ENCODE data around the gene PODN. TPM values are rescaled to one million over a fixed set of nuclear protein-coding genes. Genes with fewer than 3 reads are reported as not detected.
A peak's percentile ranks its signal among the peaks of the same experiment; 100 is the strongest.

PODN gene
- total and polyA plus RNA-seq, 2 of the 4 experiments (the other 2 are of a cell fraction): 0.54 to 6.2 TPM

DNA sequence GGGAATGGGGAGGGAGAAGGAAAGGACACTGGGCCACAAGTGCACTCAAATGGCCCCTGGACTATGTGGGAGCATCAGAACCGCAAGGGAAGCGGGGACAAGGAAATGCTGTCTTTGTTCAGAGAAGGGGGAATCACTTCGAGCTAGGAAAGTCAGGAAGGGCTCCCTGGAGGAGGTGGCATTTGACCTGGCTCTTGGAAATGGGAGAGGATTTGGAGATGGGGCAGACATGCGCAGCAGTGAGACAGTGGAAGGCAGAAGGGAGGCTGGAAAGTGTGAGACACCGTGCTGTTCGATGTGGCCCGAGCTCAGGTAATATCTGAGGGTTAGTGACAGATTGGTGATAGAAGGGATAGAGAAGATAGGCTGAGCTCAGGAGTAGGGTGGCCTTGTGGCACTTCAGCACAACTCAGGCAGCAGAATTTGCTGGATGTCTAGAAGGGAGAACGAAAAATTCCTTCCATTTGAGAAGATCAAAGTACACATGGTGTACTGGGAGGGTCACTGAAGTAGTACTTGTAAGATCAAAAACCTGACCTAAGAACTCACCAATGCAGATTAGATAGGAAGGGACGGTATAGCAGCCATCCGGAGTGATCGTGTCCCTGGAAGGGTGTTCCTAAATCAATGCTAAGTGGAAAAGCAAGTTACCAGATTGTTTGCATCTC is 55.1 kb downstream of the PODN start:
- in situ Hi-C loops (cut with MboI; ENCODE audit: low sequenced_read_pairs): no loop called here
- peak overlapping the region; percentile 29 for H3K18ac ChIP-seq (ENCODE audit: low read depth, low read length)
- no peaks in the 10 kb centered on the region for H3K79me1 ChIP-seq (ENCODE audit: low read depth in 1 of 2, low read length in 2 of 2)
- no peak for ATAC-seq (ENCODE audit: low read depth)
- H2BK5ac ChIP-seq (ENCODE audit: low read depth, low read length, poor library complexity, severe bottlenecking): peak overlapping the region; percentile 80
- intact Hi-C loops (cut with micrococcal nuclease): no loop called here
- POLR2A ChIA-PET (ENCODE audit: unreplicated experiment): no interaction called here
- peak overlapping the region; percentile 99 for H2BK120ac ChIP-seq (ENCODE audit: low read depth, low read length)
- H4K5ac ChIP-seq (ENCODE audit: low read depth, low read length): peak overlapping the region; percentile 60
- H3K23ac ChIP-seq (ENCODE audit: low read depth, low read length): peak overlapping the region; percentile 45; the same call in 1 of the 2 replicates
- BruUV-seq (replicated peaks): no TSS peak
- H3K9ac ChIP-seq (ENCODE audit: low read depth, low read length): no peak overlapping the region
- peaks cover 24% of the 10 kb centered on the region for H3K4me1 ChIP-seq (ENCODE audit: control insufficient read depth, insufficient read depth, low read length)
- peaks cover 37% of the 10 kb centered on the region for H3K9me1 ChIP-seq (ENCODE audit: insufficient read depth, low read length)
- no peaks in the 10 kb centered on the region for H4K20me1 ChIP-seq (ENCODE audit: insufficient read depth, low read length)
- peak overlapping the region; percentile 60 for H2AK9ac ChIP-seq (replicated peaks; ENCODE audit: low read depth, low read length, poor library complexity)
- peak overlapping the region; percentile 99 for H2BK20ac ChIP-seq (ENCODE audit: low read depth, low read length)
- no peak overlapping the region for H3K56ac ChIP-seq (ENCODE audit: extremely low read depth, insufficient read depth, low read length)
- peak overlapping the region; percentile 93; the same call in 2 of the 3 replicates for H2BK15ac ChIP-seq (ENCODE audit: low read depth, low read length)
- dilution Hi-C loops (cut with HindIII; ENCODE audit: low sequenced_read_pairs, unreplicated experiment): no loop called here
- peak overlapping the region; percentile 88 for H3K14ac ChIP-seq (replicated peaks; ENCODE audit: low read depth, low read length)
- no peak for DNase-seq
- peaks cover 3% of the 10 kb centered on the region for H3K9me3 ChIP-seq (ENCODE audit: control insufficient read depth, insufficient read depth, low read length)
- no peaks in the 10 kb centered on the region for H3K36me3 ChIP-seq (ENCODE audit: control insufficient read depth, insufficient read depth, low read length)
- peak overlapping the region; percentile 70 to 88; a peak in 3 of 4 replicates for H4K8ac ChIP-seq (ENCODE audit: low read depth in 2 of 2, low read length in 2 of 2)
- no peak for TF ChIP-seq POLR2A (IDR thresholded peaks at IDR 0.05; ENCODE audit: low read depth, low read length)
- TF ChIP-seq, protein P1, sequence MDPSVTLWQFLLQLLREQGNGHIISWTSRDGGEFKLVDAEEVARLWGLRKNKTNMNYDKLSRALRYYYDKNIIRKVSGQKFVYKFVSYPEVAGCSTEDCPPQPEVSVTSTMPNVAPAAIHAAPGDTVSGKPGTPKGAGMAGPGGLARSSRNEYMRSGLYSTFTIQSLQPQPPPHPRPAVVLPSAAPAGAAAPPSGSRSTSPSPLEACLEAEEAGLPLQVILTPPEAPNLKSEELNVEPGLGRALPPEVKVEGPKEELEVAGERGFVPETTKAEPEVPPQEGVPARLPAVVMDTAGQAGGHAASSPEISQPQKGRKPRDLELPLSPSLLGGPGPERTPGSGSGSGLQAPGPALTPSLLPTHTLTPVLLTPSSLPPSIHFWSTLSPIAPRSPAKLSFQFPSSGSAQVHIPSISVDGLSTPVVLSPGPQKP (IDR thresholded peaks at IDR 0.05; ENCODE audit: borderline replicate concordance, low read depth, low read length): no peak
- no peak for TF ChIP-seq RCOR1 (IDR thresholded peaks at IDR 0.05; ENCODE audit: insufficient replicate concordance, low read length)
- no peak for TF ChIP-seq BHLHE40 (IDR thresholded peaks at IDR 0.05; ENCODE audit: low read depth, low read length)
- TF ChIP-seq RFX5 (IDR thresholded peaks at IDR 0.05; ENCODE audit: low read depth, low read length): no peak
- TF ChIP-seq, protein P2, sequence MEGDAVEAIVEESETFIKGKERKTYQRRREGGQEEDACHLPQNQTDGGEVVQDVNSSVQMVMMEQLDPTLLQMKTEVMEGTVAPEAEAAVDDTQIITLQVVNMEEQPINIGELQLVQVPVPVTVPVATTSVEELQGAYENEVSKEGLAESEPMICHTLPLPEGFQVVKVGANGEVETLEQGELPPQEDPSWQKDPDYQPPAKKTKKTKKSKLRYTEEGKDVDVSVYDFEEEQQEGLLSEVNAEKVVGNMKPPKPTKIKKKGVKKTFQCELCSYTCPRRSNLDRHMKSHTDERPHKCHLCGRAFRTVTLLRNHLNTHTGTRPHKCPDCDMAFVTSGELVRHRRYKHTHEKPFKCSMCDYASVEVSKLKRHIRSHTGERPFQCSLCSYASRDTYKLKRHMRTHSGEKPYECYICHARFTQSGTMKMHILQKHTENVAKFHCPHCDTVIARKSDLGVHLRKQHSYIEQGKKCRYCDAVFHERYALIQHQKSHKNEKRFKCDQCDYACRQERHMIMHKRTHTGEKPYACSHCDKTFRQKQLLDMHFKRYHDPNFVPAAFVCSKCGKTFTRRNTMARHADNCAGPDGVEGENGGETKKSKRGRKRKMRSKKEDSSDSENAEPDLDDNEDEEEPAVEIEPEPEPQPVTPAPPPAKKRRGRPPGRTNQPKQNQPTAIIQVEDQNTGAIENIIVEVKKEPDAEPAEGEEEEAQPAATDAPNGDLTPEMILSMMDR (conservative IDR thresholded peaks at IDR 0.05; ENCODE audit: low read depth, low read length): no peak
- TF ChIP-seq, protein P3, sequence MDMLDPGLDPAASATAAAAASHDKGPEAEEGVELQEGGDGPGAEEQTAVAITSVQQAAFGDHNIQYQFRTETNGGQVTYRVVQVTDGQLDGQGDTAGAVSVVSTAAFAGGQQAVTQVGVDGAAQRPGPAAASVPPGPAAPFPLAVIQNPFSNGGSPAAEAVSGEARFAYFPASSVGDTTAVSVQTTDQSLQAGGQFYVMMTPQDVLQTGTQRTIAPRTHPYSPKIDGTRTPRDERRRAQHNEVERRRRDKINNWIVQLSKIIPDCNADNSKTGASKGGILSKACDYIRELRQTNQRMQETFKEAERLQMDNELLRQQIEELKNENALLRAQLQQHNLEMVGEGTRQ (IDR thresholded peaks at IDR 0.05; ENCODE audit: low read depth, low read length): no peak
- TF ChIP-seq MAZ (IDR thresholded peaks at IDR 0.05; ENCODE audit: borderline replicate concordance, low read depth, low read length): no peak
- no peak for TF ChIP-seq SMC3 (IDR thresholded peaks at IDR 0.05; ENCODE audit: low read depth, low read length)
- TF ChIP-seq FOS (IDR thresholded peaks at IDR 0.05; ENCODE audit: low read depth, low read length): no peak
- no peak for TF ChIP-seq NFE2L2 (IDR thresholded peaks at IDR 0.05; ENCODE audit: low read depth, low read length)
- no peak for TF ChIP-seq MXI1 (IDR thresholded peaks at IDR 0.05; ENCODE audit: borderline replicate concordance, low read depth, low read length)
- no peak for TF ChIP-seq CHD1 (IDR thresholded peaks at IDR 0.05; ENCODE audit: low read depth, low read length)
- TF ChIP-seq CEBPB (IDR thresholded peaks at IDR 0.05; ENCODE audit: low read depth, low read length): no peak
- no peak for TF ChIP-seq RAD21 (IDR thresholded peaks at IDR 0.05; ENCODE audit: low read length)
- no peak for TF ChIP-seq MAFK (IDR thresholded peaks at IDR 0.05; ENCODE audit: low read depth, low read length)
- H3K27ac ChIP-seq (ENCODE audit: insufficient read depth, low read length): peak overlapping the region; percentile 73; the same call in 1 of the 2 replicates
- peak overlapping the region; percentile 99 for H3K4ac ChIP-seq (ENCODE audit: low read depth, low read length)
- peak overlapping the region; percentile 92 for H2AK5ac ChIP-seq (ENCODE audit: low read depth, low read length)
- 95% methylated on average over 7 of the region's 11 CpGs; no CpG with 5 or more reads in 1 of the 2 experiments for WGBS, 2 experiments (ENCODE audit: extremely low coverage in 2 of 2, insufficient read length in 1 of 2)
- peak overlapping the region; percentile 98 for H4K91ac ChIP-seq (ENCODE audit: insufficient read depth, low read depth, low read length)
- no peak overlapping the region for H3K4me2 ChIP-seq (ENCODE audit: low read depth, low read length)
- CTCF ChIA-PET: no interaction called here
- H2AFZ ChIP-seq (replicated peaks; ENCODE audit: low read length, poor library complexity): no peak overlapping the region
- no peaks in the 10 kb centered on the region for H3K27me3 ChIP-seq (ENCODE audit: control insufficient read depth, insufficient read depth, low read length)
- no peak overlapping the region for H3K4me3 ChIP-seq (ENCODE audit: insufficient read depth, low read depth, low read length)
